NCI-H187 treated with DMSO at 0.1 percent for 48 hours (cell line): Measurements from ENCODE around the gene METRN.

Source experiments
- DNase-seq: peaks from one replicate; lab custom pipeline; 2025; lab: John Stamatoyannopoulos, UW

METRN gene

DNA sequence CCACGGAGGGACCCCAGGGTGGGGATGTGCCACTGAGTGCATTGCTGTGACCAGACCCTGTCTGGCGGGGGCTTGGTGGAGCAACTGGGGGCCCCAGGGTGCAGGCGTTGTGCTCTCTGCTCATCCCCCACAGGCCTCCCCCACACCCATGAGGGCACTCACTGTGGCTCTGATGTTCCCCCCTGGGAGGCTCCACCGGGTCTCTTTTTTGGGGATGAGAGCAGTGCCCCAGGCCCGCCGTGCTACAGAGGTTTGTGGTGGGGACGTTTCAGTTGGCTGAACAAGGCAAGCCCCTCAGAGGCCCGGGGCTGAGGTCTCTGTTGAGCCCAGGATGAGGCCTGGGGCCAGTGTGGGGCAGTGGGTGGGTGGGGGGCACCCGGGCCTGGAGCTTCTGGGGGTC, 8.8 kb downstream of the METRN start:
- DNase-seq = no peak

DNA sequence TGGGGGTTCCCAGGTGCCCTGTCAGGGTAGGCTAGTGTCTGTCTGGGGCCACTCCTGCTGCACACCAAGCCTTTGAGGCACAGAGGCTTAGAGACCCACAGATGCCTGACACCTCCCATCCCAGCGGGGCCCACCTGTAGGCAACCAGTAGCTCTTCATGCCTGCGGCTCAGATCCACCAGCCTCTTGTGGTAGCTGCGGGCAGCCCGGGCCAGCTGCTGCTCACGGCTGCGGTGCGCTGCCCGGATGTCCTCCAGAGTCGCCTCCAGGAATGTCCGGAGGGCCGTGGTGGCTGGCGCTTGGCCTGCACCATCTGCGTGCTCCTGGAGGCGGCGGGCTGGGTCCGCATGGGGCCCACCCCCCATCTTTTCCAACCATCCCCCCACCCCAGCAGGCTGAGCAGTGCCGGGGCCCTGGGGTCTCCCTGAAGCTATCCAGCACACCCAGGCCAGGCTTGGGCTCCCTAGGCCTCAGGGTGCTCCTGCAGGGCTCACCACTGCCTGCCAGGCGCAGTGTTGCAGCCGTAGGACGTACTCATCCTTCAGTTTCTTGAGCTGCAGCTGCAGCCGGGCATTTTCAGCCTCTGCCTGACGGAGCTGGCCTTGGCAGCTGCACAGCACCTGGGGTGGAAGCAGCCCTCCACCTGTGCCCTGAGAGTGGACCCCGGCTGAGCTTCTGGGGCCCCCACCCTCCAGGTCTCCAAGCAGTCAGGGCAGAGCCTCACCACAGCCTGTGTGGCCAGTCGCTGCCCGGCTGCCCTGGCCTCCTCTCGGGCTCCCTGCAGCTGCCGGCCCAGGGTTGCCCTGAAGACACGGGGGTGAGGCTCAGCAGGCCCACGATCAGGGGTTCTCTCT, 9.5 kb downstream of the METRN start:
- DNase-seq = no peak

DNA sequence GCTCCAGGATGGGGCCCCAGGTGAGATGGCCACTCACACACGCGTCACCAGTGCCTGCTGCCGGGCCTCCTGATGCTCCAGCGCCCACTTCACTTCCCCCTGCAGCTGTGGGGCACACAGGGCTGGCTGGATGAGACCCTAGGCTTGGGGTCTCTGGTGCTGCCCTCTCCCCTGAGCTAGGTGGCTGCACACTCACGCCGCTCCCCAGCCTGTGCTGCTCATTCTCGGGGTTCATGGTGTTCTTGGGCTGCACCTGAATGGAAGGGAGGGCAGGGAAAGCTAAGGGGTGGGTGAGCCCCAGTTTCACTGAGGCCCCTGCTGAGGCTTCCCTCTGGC, 10.1 kb downstream of the METRN start:
- no peak for DNase-seq

DNA sequence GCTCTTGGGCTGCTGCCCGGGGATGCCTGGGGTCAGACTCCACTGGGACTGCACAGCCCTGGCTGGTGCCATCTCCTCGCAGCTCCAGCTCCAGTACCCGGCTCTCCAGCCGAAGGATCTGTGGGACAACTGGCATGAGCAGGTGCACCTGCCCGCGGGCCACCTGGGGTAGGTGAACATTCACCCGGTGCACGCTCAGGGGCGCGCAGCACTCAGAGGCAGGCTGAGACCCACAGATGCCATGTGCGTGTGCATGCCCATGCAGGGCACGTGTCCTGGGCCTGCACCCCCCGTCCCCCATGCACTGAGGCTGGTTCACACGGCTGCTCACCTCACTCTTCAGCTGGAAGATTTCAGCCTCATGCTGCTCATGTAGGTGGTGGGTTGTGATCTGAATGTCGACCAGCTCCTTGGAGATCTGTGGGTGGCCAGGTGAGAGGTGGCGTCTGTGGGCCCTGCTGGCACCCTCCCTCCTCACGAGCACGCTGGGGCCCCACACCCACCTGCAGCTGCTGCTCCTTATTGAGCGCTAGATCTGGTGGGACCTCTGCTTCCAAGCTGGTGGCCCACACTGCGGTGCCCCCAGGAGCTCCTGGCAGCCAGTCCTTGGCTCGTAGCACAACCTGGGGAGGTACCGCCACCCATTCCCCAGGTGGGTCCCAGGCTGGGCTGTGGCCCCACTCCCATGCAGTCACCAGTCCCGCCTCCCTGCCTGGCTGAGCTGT, 10.7 kb downstream of the METRN start:
- no peak for DNase-seq

DNA sequence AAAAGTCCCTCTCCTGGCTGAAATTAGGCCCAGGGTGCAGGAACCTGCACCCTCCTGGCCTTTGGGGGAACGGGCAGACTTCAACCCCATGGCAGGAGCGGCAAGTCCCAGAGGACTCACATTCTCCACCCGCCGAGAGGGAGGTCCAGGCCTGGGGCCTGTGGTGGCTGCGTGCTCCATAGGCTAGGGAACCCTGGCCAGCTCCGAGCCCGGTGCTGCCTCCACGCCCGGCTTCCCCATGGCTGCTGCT, 11.2 kb downstream of the METRN start:
- DNase-seq = no peak

DNA sequence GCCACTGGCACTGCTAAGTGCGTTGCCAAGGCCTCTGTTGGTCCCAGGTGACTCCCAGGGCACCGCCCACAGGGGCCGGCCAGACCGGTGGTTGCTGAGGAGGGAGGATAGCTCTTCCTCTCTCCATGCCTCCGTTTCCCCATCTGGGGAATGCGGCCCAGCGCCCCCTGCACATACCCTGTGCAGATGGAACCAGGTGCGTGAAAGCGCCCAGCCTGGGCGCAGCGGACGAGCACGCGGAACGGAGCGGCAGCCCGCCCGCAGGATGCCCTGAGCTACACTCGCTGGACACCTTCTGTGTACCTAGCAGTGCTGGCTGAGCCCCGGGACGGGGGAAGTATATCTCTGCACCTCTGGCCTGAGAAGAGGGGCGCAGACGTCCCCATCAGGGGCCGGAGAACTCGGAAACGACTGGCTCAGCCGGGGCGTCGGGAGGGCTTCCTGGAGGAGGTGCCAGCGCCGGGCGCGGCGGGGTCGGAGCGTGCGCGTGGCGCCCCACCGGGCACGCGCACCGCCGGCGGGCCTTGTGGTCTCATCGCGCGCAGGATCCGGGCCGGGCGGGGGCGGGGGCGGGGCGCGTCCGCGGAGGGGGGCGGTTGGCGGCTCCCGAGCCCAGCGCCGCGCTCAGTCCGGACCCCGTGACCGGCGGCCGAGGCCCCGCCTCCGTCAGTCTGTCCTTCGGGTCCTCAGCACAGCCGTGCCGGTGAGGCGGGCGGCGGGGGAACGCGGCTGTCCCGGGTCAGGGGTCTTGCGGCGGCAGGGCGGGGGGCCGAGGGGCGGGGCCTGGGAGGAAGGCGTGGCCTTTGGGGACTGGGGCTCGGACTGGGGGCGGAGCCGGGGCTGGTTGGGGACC, 11.7 kb downstream of the METRN start, which contains the start of the genes CCDC78 and HAGHL:
Gene CCDC78, minus strand, starts transcription at position 6 of the 853 bp plus-strand sequence. CDS start 76 bp downstream, outside the sequence.
Gene HAGHL, plus strand, starts transcription at position 669 of the 853 bp plus-strand sequence. CDS start 404 bp downstream, outside the sequence.
- DNase-seq = no peak

DNA sequence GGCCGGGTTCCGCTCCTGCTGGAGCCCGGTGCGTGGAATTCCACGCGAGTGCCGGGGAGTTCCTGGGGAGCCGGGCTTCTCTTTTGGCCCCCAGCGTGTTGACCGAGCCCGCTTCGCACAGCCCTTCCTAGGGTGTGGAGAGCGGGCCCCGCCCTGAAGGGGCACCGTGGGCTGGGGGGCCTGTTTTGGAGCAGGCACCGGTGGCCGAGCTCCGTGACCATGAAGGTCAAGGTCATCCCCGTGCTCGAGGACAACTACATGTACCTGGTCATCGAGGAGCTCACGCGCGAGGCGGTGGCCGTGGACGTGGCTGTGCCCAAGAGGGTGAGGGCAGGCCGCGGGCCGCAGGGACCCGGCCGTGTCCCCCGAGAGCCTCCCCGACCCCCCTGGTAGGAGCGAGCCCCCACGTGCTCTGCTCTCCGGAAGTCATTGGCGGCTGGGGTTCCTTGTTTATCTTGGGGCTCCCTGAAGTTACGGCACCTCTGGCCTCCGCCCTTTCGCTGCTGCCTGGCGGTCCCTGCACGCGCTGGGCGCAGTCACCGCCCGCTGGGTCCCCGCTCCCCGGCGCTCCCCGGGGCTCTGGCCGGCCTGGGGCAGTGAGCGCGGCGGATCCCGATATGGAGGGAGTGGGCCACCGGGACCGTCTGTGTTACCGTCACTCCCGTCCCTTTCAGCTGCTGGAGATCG, 12.5 kb downstream of the METRN start:
- no peak for DNase-seq

DNA sequence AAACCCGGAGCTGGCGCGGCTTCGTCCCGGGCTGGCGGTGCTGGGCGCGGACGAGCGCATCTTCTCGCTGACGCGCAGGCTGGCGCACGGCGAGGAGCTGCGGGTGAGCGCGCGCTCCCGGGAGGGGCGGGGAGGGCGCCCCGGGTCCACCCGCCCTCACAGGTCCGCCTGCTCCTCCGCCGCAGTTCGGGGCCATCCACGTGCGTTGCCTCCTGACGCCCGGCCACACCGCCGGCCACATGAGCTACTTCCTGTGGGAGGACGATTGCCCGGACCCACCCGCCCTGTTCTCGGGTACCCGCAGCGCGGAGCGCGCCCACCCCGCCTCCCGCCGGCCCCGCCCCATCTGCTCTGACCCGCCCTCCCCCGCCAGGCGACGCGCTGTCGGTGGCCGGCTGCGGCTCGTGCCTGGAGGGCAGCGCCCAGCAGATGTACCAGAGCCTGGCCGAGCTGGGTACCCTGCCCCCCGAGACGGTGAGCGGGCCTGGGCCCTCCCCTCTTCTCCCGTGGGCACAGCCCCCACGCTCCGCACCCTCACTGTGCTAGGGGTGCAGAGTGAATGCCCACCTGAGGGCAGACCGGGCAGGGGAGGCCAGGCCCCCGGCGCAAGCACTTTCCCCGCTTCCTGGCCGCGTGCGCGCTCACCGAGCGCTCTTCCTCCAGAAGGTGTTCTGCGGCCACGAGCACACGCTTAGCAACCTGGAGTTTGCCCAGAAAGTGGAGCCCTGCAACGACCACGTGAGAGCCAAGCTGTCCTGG, 13.4 kb downstream of the METRN start:
- no peak for DNase-seq

DNA sequence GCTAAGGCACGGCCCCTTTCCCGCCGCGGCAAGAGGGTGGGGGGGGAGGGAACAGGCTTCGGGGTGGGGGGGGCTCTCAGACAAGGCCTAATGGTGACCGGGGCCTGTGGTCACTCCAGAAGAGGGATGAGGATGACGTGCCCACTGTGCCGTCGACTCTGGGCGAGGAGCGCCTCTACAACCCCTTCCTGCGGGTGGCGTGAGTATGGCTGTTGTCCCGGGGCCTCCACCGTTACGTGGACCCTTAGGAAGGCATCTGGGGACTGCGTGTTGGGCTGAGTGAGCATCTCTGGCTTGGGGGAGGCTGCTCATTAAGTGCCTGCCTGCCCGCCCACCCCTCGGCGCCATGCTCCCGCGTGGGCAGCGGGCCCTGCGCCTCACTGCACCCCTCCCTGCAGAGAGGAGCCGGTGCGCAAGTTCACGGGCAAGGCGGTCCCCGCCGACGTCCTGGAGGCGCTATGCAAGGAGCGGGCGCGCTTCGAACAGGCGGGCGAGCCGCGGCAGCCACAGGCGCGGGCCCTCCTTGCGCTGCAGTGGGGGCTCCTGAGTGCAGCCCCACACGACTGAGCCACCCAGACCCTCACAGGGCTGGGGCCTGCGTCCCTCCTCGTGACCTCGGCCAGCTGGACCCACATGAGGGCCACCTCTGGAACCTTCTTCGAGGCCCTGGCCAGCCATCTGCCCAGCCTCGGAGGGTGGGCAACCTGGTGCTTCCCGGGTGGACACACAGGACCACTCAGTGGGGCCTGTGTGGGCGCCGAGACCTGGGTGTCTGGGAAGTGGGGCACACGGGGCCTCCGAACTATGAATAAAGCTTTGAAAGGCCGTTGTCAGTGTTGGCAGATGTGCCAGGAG, 14.2 kb downstream of the METRN start:
- DNase-seq = no peak

DNA sequence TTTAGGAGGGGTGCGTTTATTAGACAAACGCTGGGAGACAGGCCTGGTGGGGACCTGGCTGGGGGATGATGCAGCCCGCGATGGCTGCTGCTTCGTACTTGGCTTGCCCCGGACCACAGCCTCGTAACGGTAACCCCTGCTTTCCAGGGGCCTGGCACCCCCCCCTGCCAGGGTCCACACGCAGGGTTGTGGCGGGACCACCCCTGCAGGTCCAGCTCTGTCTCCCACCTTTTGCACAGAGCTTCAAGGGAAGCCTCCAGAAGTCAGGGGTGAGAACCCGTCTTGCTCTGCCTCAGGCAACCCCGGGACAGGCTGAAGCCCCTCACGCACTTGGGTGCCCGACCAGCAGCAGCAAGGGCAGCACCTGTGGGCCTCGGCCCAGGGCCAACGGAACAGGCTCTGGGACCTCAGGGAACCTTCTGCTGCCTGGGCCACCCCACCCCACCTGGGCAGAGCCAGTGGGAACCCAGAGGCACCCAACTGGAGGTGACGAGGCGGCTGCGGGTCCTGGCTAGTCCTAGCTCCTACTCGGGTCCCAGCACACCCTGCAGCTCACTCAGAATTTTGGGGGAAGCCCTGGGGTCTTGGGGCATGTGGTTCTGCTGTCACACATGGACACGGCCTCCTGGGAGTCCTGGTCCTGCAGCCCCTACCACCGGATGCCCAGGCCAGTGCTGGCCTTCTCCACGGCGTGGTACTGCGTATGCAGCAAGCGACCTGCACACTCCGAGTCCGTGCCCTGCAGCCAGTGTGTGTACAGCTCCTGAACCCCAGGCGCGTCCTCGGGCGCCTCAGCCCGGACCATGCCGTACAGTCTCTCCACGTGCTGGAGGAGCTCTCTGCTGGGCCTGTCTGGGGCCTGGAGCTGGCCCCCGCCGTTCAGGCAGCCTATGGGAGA, 15.1 kb downstream of the METRN start:
- no peak for DNase-seq

DNA sequence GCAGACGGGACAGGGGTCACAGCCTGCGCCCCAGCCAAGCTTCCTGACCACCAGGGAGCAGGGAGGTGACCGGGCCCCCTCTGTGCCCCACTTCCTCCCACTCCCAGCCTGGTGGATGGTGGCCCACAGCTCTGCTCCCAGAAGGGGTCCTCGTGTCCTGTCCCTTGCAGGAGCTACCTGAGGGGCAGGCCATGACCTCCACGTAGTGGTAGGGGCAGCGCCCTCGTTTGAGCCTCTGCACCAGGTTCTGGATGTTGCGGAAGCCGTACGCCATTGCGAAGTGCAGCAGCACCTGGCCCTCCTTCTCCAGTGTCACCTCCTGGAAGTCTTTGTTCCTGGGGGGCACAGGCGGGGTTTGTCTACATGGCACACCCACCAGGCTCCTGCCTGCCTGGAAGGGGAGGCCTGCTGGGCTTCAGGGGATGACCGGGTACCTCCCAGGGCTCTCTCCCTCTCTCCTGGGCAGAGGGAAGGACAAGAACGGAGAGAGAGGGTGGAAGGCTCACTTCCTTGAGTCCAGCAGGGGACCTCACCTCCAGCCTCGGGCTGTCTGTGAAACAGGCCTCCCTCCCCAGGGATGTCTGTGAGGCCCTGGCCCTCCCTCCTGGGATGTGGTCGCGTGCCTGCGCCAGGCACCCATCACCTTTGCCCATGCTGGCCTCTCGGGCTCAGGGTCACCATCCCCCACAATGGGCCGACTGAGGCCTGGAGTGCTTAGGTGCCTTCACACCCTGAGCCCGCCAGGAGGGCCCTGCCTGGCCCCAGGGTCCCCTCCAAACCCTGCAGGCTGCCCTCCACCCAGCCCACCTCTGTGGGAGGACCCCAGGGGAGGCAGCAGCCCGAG, 16.0 kb downstream of the METRN start:
- no peak for DNase-seq

DNA sequence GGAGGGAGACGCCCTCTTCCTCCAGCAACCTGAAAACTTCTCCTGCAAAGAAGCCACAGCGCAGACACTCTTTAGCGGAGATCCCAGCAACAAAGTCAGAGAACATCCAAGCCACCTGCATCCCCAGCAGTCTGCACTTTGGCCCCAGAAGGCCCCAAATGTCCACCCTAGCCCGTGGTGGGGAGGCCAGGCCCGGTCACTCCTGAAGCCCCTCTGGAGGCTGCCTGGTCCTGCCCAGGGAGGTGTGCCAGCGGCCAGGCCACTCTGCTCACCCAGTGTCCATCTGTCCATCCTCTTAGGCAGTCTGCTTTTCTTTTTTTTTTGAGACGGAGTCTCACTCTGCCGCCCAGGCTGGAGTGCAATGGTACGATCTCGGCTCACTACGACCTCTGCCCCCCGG, 17.4 kb downstream of the METRN start:
- DNase-seq = no peak

DNA sequence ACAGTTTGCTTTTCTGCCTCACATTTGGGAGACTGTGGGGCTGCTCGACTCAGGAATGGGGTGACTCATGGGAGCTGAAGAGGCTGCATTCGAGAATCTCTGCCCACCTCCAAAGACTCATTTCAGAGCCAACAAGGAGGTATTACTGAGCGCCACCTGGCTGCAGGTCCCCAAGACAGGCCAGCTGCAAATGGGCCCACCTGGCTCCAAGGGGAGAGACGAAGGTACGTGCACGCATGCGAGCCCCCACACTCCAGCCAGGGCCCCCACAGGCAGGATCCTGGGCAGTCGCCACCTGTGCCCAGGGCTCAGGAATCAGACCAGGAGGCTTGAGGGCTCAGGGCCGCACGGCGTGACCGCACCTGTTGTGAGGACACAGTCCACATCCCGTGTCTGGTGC, 18.0 kb downstream of the METRN start:
- no peak for DNase-seq

DNA sequence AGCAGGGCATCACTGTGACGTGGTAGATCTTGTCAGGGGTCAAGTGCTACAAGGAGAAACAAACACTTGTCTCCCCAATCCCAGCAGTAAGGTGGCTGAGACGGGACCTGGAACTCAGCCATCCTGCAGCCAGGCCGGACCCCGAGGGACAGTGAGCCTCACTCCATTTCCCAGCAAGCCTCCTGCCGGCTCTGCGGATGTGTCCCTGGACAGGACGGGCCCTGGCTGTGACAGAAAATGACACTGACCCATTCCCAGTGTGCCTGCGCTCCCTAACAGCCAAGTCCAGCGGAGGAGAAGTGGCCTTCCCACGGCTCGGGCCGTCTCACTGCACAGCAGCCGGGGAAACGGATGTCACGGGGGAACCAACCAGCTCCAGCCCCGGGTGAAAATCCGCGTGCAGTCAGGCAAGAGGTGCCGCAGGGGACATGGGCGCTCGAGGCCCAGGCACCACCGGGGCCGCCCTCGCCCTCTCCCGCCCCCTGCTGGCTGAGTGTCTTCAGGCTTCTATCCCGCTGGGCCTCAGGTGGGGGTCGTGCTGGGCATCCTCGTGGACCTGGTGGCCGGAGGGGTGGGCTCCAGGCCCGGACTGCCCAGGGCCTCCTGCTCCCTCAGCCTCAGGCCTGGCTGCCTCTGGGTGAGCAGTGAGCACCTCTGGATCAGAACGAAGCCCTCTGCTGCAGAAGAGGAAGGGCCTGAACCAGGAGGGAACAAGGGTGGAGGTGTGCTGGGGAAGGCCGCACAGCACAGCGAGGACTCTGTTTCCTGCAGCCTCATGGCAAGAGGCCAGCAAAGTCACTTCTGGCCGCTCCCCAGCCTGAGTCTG, 18.7 kb downstream of the METRN start:
- DNase-seq = no peak

DNA sequence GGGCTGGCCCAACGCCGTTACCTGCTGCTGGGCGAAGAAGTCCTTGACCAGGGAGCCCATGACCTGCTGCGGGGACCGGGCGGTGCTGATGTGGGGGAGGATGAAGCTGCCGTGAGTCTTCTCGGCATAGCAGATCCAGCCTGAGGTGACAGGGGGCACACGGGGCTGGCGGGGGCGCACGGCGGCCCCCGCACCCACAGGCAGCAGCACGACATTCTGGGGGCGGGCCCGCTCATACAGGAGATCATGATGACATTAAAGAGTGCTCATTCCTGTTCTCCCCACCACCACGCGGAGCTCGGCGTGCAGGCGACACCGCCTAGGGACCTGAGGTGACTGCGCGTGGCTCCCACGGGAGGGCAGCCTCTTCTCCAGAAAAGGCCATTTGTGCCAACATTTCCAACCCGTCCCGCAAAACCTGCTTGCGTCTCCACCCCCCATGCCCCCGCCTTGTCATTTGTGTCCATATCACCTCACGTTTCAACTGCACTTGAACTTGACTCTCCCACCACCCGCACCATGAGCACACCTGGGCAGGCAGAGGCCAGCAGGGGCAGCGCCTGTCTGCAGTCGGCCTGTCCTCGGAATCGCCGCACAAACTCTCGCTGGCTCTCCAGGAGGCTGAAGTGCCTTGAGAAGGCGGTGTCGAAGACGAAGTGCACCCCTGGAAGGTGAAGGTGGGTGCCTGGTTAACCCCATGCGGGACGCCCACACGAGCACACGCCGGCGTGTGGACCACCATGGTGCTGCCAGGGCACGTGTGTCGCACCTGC, 19.5 kb downstream of the METRN start:
- DNase-seq = no peak

DNA sequence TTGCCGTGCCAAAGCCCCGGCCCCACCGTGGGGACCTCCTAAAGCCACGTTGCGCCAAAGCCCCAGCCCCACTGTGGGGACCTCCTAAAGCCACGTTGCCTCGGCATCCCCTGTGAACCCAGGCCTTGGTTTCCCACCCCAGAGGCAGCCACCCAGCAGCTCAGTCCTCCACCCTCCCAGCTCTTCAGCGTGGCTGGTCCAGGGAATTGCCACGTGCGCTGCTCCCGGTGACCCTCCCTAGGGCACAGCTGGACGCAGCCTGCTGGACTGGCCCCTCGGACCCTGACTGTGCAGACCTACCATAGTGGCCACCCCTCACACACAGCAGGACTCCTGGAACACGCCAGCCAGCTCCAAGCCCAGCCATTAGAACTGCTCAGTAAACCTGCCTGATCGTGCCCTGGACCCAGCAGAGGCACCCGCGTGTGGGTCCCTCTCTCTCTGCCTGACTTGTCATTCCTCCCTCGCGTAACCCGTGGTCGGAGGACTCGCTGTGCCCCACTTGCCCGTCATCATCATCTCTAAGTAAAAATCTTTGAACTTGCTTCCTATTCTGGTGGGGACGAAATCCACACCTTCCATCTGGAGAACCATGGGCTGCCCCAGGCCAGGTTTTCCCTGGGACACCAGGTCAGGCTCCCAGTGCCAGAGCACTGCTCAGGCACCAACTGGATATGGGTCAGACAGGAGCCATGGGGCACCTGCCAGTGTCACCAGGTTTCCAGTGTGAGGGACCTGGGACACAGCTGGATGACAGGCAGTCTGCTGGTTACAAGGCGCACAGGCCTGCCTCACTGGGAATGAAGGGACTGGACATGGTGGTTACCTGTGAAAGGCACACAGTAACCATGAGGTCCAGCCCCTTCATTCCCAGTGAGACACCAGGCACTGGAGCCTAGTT, 20.3 kb downstream of the METRN start:
- no peak for DNase-seq
